ENCODE results near the gene CENPB. TPM values are rescaled to one million over a fixed set of nuclear protein-coding genes. Genes with fewer than 3 reads are reported as not detected.

CENPB gene
- total RNA-seq, 1 donor from 2014 or later: 76.2 TPM

- H3K27me3 ChIP-seq (ENCODE audit: low read depth): peaks cover 7% of the 10 kb centered on the region
- no peak overlapping the region for H3K4me3 ChIP-seq
- intact Hi-C loops (cut with DNase I): no loop called here
- no peak for ATAC-seq
- H3K27ac ChIP-seq: no peak overlapping the region
- TF ChIP-seq CTCF (IDR thresholded peaks at IDR 0.05): no peak
- H3K36me3 ChIP-seq: no peaks in the 10 kb centered on the region
- H3K9me3 ChIP-seq: no peaks in the 10 kb centered on the region
- DNase-seq: no peak
- H3K4me1 ChIP-seq: peaks cover 19% of the 10 kb centered on the region
Observed at GRCh38 chr20:3775457-3776108, 11.0 kb downstream of the CENPB start.

GRCh38 chr20:3771552-3772058 lies 14.9 kb downstream of the CENPB start:
- no peak for TF ChIP-seq CTCF (IDR thresholded peaks at IDR 0.05)
- H3K36me3 ChIP-seq: no peaks in the 10 kb centered on the region
- H3K4me3 ChIP-seq: no peak overlapping the region
- H3K4me1 ChIP-seq: peaks cover 17% of the 10 kb centered on the region
- no peaks in the 10 kb centered on the region for H3K27me3 ChIP-seq (ENCODE audit: low read depth)
- DNase-seq (no peak), ATAC-seq (no peak)
- H3K9me3 ChIP-seq: no peaks in the 10 kb centered on the region
- intact Hi-C loops (cut with DNase I): no loop called here
- no peak overlapping the region for H3K27ac ChIP-seq

GRCh38 chr20:3768342-3769130 lies 18.0 kb downstream of the CENPB start:
- H3K27me3 ChIP-seq (ENCODE audit: low read depth): no peaks in the 10 kb centered on the region
- H3K4me3 ChIP-seq: peak overlapping the region; percentile 65
- no peaks in the 10 kb centered on the region for H3K9me3 ChIP-seq
- ATAC-seq (peak; percentile 68 to 69), DNase-seq (peak; percentile 84)
- peak overlapping the region; percentile 83 for H3K27ac ChIP-seq
- intact Hi-C loops (cut with DNase I): no loop called here
- no peaks in the 10 kb centered on the region for H3K36me3 ChIP-seq
- H3K4me1 ChIP-seq: peaks cover 45% of the 10 kb centered on the region
- TF ChIP-seq CTCF (IDR thresholded peaks at IDR 0.05): peak; percentile 55

- ATAC-seq (peak; percentile 97), DNase-seq (peak; percentile 100)
- intact Hi-C loops (cut with DNase I): no loop called here
- H3K4me1 ChIP-seq: peaks cover 45% of the 10 kb centered on the region
- TF ChIP-seq CTCF (IDR thresholded peaks at IDR 0.05): no peak
- H3K27me3 ChIP-seq (ENCODE audit: low read depth): no peaks in the 10 kb centered on the region
- H3K27ac ChIP-seq: peak within 1 kb of the TSS; percentile 83
- H3K36me3 ChIP-seq: no peaks in the 10 kb centered on the region
- H3K4me3 ChIP-seq: peak within 1 kb of the TSS; percentile 65
- no peaks in the 10 kb centered on the region for H3K9me3 ChIP-seq
Observed at GRCh38 chr20:3767427-3768341, 18.9 kb downstream of the CENPB start, which contains the start of gene ADISSP. ADISSP (minus strand) TSS chr20:3767753; CDS start chr20:3760100, 7,653 bp downstream.

GRCh38 chr20:3767110-3767426 lies 19.5 kb downstream of the CENPB start:
- TF ChIP-seq CTCF (IDR thresholded peaks at IDR 0.05): no peak
- Histone ChIP-seq H3K4me1 (peaks cover 49% of the 10 kb centered on the region), H3K27ac (no peak overlapping the region), H3K27me3 (ENCODE audit: low read depth) (no peaks in the 10 kb centered on the region), H3K36me3 (peaks cover under 1% of the 10 kb centered on the region), H3K4me3 (peak overlapping the region; percentile 65), H3K9me3 (no peaks in the 10 kb centered on the region)
- DNase-seq (peak; percentile 50), ATAC-seq (peak in 1 of 2 donors; percentile 2)
- intact Hi-C loops (cut with DNase I): no loop called here

All from lower lobe of right lung (tissue), 2 donors.